Stimulated activated CD4-positive, alpha-beta T cell treated with anti-CD3 and anti-CD28 coated beads, Interleukin-2, amount 100 ng/mL, for 4 hours (primary cell): ENCODE results near the gene TMEM204.

Source experiments
- DNase-seq: peaks from one replicate; pipeline ENCODE4 v3.0.0-alpha.2; 2020; ENCODE audit warnings: low read depth

The TMEM204 gene

GRCh38 chr16:1499756-1500464, 33.6 kb upstream of the TMEM204 start:
- DNase-seq, result no peak

- DNase-seq, result no peak
Measured at GRCh38 chr16:1500465-1501150, 32.9 kb upstream of the TMEM204 start.

GRCh38 chr16:1501630-1502029, 31.8 kb upstream of the TMEM204 start:
- no peak for DNase-seq

GRCh38 chr16:1502092-1503004, 31.1 kb upstream of the TMEM204 start:
- no peak for DNase-seq

DNA sequence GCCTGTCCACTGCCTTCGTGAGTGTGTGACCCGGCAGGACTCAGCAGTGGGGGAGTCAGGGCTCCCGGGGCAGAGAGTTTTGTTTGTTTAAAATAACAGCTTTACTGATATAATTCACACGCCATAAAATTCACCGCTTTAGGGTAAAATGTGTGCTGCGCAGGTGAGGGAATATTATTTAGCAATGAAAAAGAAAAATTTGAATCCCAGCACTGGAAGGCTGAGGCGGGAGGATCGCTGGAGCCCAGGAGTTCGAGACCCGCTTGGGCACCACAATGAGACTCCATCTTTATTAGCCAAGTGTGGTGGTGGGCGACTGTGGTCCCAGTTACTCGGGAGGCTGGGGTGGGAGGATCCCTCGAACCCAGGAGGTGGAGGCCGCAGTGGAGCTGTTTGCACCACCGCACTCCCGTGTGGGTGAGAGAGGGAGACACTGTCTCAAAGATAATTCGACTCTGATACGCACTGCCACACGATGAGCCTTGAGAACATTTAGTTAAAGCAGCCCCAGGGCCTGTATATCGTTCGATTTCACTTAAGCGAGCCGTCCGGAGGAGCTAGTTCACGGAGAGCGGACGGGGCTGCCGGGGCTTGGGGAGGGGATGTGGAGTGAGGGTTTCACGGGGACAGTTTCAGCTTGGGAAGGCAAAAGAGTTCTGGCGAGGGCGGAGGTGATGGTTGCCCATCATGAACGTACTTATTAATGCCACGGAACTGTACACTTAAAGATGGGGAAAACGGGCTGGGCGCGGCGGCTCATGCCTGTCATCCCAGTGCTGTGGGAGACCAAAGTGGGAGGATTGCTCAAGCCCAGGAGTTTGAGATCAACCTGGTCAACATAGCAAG, 30.1 kb upstream of the TMEM204 start:
- DNase-seq, result no peak

DNA sequence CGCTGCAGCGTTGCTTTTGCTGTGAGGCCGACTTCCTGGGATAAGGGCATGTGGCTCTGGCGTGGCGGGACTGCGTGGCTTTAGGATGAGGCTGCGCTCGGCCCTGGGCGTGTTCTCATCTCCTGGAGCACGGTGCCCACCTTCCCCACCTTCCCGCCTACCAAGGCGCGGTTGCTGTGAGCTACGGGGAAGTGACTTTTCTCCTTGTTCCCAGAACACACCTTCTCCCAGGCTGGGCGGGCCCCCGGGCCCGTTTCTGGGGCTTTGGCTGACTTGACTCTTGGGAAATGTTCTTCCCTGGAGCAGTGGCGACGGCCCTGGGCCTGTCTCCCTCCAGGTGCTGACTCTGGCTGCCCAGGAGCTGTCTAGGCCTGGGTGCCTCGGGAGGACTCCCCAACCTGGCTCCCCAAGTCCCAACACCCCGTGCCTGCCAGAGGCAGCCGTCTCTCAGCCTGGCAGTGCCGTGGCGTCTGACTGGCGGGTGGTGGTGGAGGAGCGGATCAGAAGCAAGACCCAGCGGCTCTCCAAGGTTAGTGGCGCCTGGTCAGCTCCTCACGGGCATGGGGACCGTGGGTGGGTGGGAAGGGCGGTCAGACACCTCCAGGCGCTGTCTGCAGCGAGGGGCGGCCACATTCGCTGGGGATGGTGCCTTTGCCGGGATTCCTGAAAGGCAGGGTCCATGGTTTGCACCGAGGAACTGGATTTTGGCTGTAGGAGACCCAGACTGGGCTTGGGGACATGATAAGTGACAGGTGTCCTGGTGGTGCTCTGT, 28.2 kb upstream of the TMEM204 start:
- no peak for DNase-seq

DNA sequence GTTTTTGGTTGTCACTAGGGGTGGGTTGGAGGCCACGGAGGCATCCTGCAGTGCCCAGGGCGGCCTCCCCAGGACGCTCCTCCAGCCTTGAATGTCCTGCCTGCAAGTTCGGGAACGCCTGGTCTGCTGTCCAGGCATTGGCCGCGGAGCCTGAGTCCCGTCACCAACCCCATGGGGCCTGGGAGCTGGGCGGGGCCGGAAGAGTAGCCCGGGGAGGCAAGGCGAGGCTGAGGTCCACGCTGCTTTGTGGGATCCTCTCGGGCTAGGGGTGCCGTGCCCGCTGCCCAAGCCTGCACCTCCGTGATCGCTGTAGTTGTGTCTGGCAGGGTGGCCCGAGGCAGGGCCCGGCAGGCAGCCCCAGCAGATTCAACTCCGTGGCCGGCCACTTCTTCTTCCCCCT, 27.6 kb upstream of the TMEM204 start:
- no peak for DNase-seq

GRCh38 chr16:1506494-1507213, 26.8 kb upstream of the TMEM204 start:
- DNase-seq, result no peak

DNA sequence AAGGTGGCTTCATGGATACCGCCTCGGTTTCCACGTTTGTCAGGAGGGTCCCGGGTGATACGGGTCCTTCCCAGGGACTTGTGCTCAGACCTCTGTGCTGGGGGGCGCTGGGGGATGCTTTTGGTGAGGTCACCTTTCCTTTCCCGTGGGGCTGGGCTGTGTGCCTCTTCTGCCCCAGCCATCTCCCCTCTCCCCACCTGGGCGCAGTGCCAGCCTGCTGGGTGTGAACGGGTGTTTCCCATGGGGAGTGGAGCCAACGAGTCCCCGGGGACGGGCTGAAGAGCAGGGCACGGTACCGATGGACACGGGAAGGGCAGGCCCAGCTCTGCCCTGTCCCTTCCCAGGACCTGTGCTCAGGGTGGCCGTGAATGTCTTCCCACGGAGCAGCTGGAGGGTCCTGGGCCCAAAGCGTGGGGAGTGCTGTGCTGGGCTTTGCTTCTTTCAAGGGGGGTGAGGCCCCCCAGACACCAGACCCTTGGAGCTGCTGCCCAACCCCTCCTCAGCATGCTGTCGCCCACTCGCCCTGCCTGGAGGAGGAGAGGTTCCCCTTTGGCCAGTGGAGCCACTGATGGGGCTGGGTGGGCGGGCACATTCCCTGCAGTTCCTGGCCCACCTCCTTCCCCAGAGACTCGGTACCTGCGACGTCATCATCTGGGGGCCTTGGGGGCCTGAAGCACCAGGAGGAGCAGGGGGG, 24.8 kb upstream of the TMEM204 start:
- DNase-seq, result no peak

- no peak for DNase-seq
Measured at GRCh38 chr16:1509307-1510221, 23.9 kb upstream of the TMEM204 start.

GRCh38 chr16:1510272-1510671, 23.2 kb upstream of the TMEM204 start:
- no peak for DNase-seq

- no peak for DNase-seq
Measured at GRCh38 chr16:1510941-1511351, 22.5 kb upstream of the TMEM204 start.

DNA sequence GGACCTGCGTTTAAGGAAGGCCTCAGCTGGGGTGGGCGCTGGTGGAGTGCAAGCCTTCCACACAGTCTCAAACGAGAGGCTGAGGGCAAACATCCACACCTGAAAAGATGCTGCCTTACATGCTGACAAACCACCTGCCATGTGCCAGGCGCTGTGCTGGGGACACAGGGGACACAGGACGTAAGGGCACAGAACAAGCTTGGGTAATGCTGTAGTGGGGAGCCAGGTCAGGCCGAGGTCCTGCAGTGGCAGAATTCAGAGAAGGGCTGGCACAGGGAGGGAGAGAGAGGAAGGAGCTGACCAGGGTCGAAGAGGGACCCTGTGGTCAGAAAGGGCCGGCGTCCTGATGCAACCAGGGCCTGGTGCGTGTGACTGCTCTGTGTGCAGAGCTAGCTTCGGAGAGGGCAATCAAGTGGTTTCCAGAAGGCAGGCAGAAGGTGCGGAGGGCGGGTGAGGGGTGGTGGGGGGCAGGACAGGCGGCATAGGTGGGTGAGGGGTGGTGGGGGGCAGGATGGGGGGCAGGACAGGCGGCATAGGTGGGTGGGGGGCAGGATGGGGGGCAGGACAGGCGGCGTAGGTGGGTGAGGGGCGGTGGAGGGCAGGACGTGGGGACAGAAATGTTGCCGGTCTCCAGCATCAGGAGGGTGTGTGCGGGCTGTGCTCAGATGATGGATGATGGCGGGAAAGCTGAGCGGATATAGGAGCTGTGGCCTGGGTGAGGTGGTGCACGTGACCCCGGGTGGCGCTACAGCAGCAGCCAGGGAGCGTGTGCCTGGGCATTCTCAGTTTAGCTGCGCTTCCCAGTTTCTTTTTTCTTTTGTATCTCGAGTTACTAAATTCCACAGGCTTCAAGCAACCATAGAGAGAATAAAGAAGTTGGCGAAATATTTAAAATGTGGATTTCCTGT, 21.6 kb upstream of the TMEM204 start:
- DNase-seq, result no peak

- no peak for DNase-seq
Measured at GRCh38 chr16:1512774-1513173, 20.7 kb upstream of the TMEM204 start.

DNA sequence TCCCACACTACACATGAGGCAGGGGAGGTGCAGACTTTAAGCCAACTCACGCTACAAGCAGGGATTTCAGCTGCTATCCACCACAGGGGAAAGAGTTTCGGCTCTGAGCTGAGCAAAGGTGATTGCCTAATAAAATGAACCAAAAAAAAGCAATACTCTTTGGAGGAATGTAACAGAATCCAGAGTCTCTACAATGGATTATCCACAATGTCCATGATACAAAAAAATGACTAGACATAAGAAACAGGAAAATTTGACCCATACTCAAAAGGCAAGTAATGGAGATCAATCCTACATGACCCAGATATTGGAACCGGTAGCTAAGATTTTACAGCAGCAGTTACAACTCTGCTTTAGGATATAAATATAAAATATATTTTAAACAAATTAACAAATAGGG, 19.0 kb upstream of the TMEM204 start:
- no peak for DNase-seq

- no peak for DNase-seq
Measured at GRCh38 chr16:1518626-1519135, 14.8 kb upstream of the TMEM204 start.

DNA sequence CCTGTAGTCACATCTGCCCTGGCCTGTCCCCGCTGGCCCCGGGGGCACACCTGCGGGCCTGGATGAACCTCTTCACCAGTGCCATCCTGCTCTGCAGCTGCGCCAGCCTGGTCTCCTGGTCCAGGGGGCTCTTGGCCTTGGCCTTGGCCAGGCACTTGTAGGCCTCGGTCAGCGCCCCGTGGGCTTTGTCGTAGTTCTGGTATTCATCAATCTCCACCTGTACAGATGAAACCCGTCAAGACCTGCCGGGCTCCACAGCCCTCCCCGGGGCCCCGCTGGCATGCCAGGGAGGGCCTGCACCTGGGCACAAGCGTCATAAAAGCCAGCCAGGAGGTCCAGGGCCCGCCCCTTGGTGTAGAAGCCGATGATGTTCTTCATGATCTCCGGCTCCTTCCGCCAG, 13.6 kb upstream of the TMEM204 start:
- no peak for DNase-seq
